H1 (cell line): ENCODE measurements around the gene KIF2C. TPM values are rescaled to one million over a fixed set of nuclear protein-coding genes. Genes with fewer than 3 reads are reported as not detected.

Experiments
- CTCF ChIA-PET: fragments of 300-600 bp; sonication (Branson Sonifier 250); formaldehyde crosslinking; loops from one replicate; lab custom pipeline; 2021; ENCODE audit not compliant: partially characterized antibody; lab: Charles Lee
- POLR2A ChIA-PET: fragments of 300-600 bp; sonication (Branson Sonifier 250); formaldehyde crosslinking; loops from one replicate; lab custom pipeline; 2021; ENCODE audit warnings: inconsistent platforms; ENCODE audit not compliant: partially characterized antibody; lab: Charles Lee
- DNase-seq, 2 experiments: peaks; one replicate each; pipeline versions ENCODE4 v3.0.0 to v3.0.0-alpha.2; 2010 to 2022; ENCODE audit warnings: low spot score in 2 of 2, low read depth in 1 of 2, mixed read lengths in 1 of 2
- FAIRE-seq: peaks from 2 replicates; lab custom pipeline; 2011; peaks lifted over from hg19 to GRCh38; lab: Jason Lieb, UNC
- H2AFZ ChIP-seq: 2 replicates; pipeline ENCODE4 v1.8.1; 2012; ENCODE audit warnings: low read length, inconsistent platforms
- H2AK5ac ChIP-seq: 2 replicates; pipeline ENCODE4 v1.6.1; 2013; ENCODE audit warnings: low read depth, low read length
- H2BK120ac ChIP-seq: replicated peaks from 2 replicates; pipeline ENCODE3; 2013; ENCODE audit warnings: low read depth, low read length, inconsistent platforms
- H2BK12ac ChIP-seq: 2 replicates; pipeline ENCODE4 v1.6.1; 2013; ENCODE audit warnings: low read depth, low read length
- H2BK15ac ChIP-seq: 2 replicates; pipeline ENCODE4 v1.6.1; 2013; ENCODE audit warnings: low read length
- H2BK20ac ChIP-seq: 2 replicates; pipeline ENCODE4 v1.6.1; 2013; ENCODE audit warnings: low read length
- H2BK5ac ChIP-seq: 2 replicates; pipeline ENCODE4 v1.6.1; 2013; ENCODE audit warnings: low read depth, low read length
- H3K14ac ChIP-seq: 2 replicates; pipeline ENCODE4 v1.6.1; 2013; ENCODE audit warnings: inconsistent platforms; ENCODE audit not compliant: insufficient read length
- H3K18ac ChIP-seq: 2 replicates; pipeline ENCODE4 v1.6.1; 2013; ENCODE audit warnings: low read length; ENCODE audit errors: extremely low read depth
- H3K23ac ChIP-seq: 2 replicates; pipeline ENCODE4 v1.6.1; 2013; ENCODE audit warnings: inconsistent platforms; ENCODE audit not compliant: insufficient read length
- H3K23me2 ChIP-seq: 2 replicates; pipeline ENCODE4 v1.6.1; 2013; ENCODE audit warnings: low read depth, low read length
- H3K27ac ChIP-seq: 2 replicates; pipeline ENCODE4 v1.6.1; 2011; ENCODE audit warnings: low read depth, low read length, inconsistent platforms
- H3K27me3 ChIP-seq, 4 experiments: replicated peaks in 1 of 4; 1 replicate in 1 of 4; 2 replicates in 3 of 4; pipeline versions ENCODE4 v1.6.1 to v1.8.1; 2011 to 2013; ENCODE audit warnings: low read length in 3 of 4, mild to moderate bottlenecking in 3 of 4, inconsistent platforms in 2 of 4, mixed read lengths in 2 of 4, moderate library complexity in 1 of 4; ENCODE audit not compliant: control insufficient read depth in 3 of 4, insufficient read depth in 3 of 4; ENCODE audit errors: extremely low read depth in 1 of 4
- H3K36me3 ChIP-seq, 4 experiments: 2 replicates each; pipeline versions ENCODE4 v1.6.1 to v1.8.1; 2011 to 2013; ENCODE audit warnings: mild to moderate bottlenecking in 4 of 4, low read length in 3 of 4, moderate library complexity in 2 of 4, control low read depth in 1 of 4, inconsistent platforms in 1 of 4; ENCODE audit not compliant: insufficient read depth in 4 of 4, control insufficient read depth in 2 of 4
- H3K4ac ChIP-seq: replicated peaks from 2 replicates; pipeline ENCODE3; 2013; ENCODE audit warnings: low read length, low read depth, mixed read lengths, inconsistent platforms; ENCODE audit not compliant: insufficient read length
- H3K4me1 ChIP-seq, 4 experiments: replicated peaks in 1 of 4; 1 replicate in 1 of 4; 2 replicates in 3 of 4; pipeline versions ENCODE4 v1.6.1 to v1.8.1; 2011 to 2013; ENCODE audit warnings: low read length in 3 of 4, inconsistent platforms in 2 of 4, mixed read lengths in 1 of 4; ENCODE audit not compliant: insufficient read depth in 4 of 4, control insufficient read depth in 3 of 4
- H3K4me2 ChIP-seq, 2 experiments: 2 replicates each; pipeline versions ENCODE4 v1.6.1 to v1.8.1; 2011 to 2013; ENCODE audit warnings: low read depth in 2 of 2, low read length in 2 of 2, control low read depth in 1 of 2, inconsistent platforms in 1 of 2, mild to moderate bottlenecking in 1 of 2; ENCODE audit not compliant: insufficient read depth in 1 of 2
- H3K4me3 ChIP-seq, 4 experiments: fragments of 200-600, 300-600 bp in 1 of 4; sonication (generic), shearing (Covaris generic), sonication (Bioruptor Twin) in 1 of 4; 2 replicates each; pipeline versions ENCODE4 v1.5.1 to v1.8.1; 2011 to 2016; ENCODE audit warnings: low read length in 4 of 4, low read depth in 3 of 4, control low read depth in 2 of 4, inconsistent platforms in 2 of 4, mild to moderate bottlenecking in 2 of 4, mixed read lengths in 1 of 4, moderate library complexity in 1 of 4; ENCODE audit not compliant: insufficient read depth in 2 of 4; ENCODE audit errors: extremely low read depth in 1 of 4
- H3K56ac ChIP-seq: replicated peaks from 2 replicates; pipeline ENCODE3; 2013; ENCODE audit warnings: low read depth, mild to moderate bottlenecking, mixed read lengths, low read length, inconsistent platforms; ENCODE audit not compliant: insufficient read length
- H3K79me1 ChIP-seq: 2 replicates; pipeline ENCODE4 v1.6.1; 2013; ENCODE audit warnings: low read depth, low read length, control low read depth
- H3K79me2 ChIP-seq, 2 experiments: 2 replicates each; pipeline versions ENCODE4 v1.6.1 to v1.8.1; 2012 to 2013; ENCODE audit warnings: low read length in 2 of 2, mild to moderate bottlenecking in 2 of 2, inconsistent platforms in 1 of 2; ENCODE audit not compliant: insufficient read depth in 2 of 2, control insufficient read depth in 1 of 2
- H3K9ac ChIP-seq, 4 experiments: replicated peaks in 1 of 4; 1 replicate in 1 of 4; 2 replicates in 3 of 4; pipeline versions ENCODE4 v1.6.1 to v1.8.1; 2011 to 2013; ENCODE audit warnings: low read depth in 3 of 4, low read length in 3 of 4, control low read depth in 2 of 4, mild to moderate bottlenecking in 2 of 4, moderate library complexity in 2 of 4, inconsistent platforms in 1 of 4; ENCODE audit errors: extremely low read depth in 1 of 4
- H3K9me3 ChIP-seq, 2 experiments: 2 replicates each; pipeline versions ENCODE4 v1.6.1 to v1.8.1; 2012 to 2013; ENCODE audit warnings: mild to moderate bottlenecking in 2 of 2, moderate library complexity in 2 of 2, control low read depth in 1 of 2, inconsistent platforms in 1 of 2, low read depth in 1 of 2, low read length in 1 of 2, mixed read lengths in 1 of 2; ENCODE audit not compliant: insufficient read depth in 2 of 2
- H4K20me1 ChIP-seq, 2 experiments: replicated peaks in 1 of 2; 2 replicates each; pipeline versions ENCODE3 to v1.8.1; 2011 to 2013; ENCODE audit warnings: inconsistent platforms in 2 of 2, low read length in 2 of 2, mild to moderate bottlenecking in 1 of 2; ENCODE audit not compliant: insufficient read depth in 2 of 2, control insufficient read depth in 1 of 2
- H4K5ac ChIP-seq: 2 replicates; pipeline ENCODE4 v1.6.1; 2013; ENCODE audit warnings: low read length, low read depth, mixed read lengths, inconsistent platforms; ENCODE audit not compliant: insufficient read length
- H4K8ac ChIP-seq: 2 replicates; pipeline ENCODE4 v1.8.0; 2013; ENCODE audit warnings: mild to moderate bottlenecking, moderate library complexity, low read length, inconsistent platforms; ENCODE audit not compliant: insufficient read depth; ENCODE audit errors: extremely low read depth
- H4K91ac ChIP-seq: replicated peaks from 2 replicates; pipeline ENCODE3; 2013; ENCODE audit warnings: low read length, mixed read lengths, inconsistent platforms; ENCODE audit not compliant: insufficient read length
- EP300 ChIP-seq, 2 experiments: IDR thresholded peaks; 1 replicate in 1 of 2; 2 replicates in 1 of 2; pipeline ENCODE4 v1.6.1; 2011 to 2012; ENCODE audit warnings: low read depth in 2 of 2, low read length in 2 of 2, mild to moderate bottlenecking in 2 of 2, borderline replicate concordance in 1 of 2, inconsistent platforms in 1 of 2, moderate library complexity in 1 of 2
- KDM5A ChIP-seq: fragments of 200-600 bp; IDR thresholded peaks from 2 replicates; pipeline ENCODE4 v1.7.1; 2012; ENCODE audit warnings: mild to moderate bottlenecking, low read length, inconsistent platforms, mixed read lengths
- WGBS, 2 experiments: shearing (Covaris generic) in 1 of 2; methylation state at CpG; one replicate each; pipeline versions ENCODE4 v1.1.6 to v1.1.7; 2013 to 2015; ENCODE audit warnings: low lambda C conversion rate in 2 of 2, mixed read lengths in 2 of 2, inconsistent platforms in 1 of 2, low coverage in 1 of 2, missing lambda C conversion rate in 1 of 2; ENCODE audit not compliant: insufficient replicate concordance in 2 of 2, insufficient coverage in 1 of 2, insufficient read length in 1 of 2; ENCODE audit errors: extremely low coverage in 1 of 2, missing lambda C conversion rate in 1 of 2; 5-methylcytosine and 5-hydroxymethylcytosine counted together
- polyA plus RNA-seq, 7 experiments: library from polyadenylated mRNA; depleted of rRNA in 3 of 7; stranded (reverse) in 5 of 7; unstranded in 2 of 7; fragments of >200 nt in 5 of 7; fragments of 200-250 nt in 2 of 7; gene quantifications; 1 replicate in 5 of 7; 2 replicates in 1 of 7; 4 replicates in 1 of 7; pipeline versions ENCODE4 v1.2.1 to v1.2.3, GENCODE V29; 2011 to 2013; ENCODE audit warnings: missing spikeins in 2 of 7, mixed read lengths in 2 of 7
- total RNA-seq: library from RNA; stranded (reverse); fragmentation: NEBNext Ultra II Directional; extraction: Animal tissue kit (Norgen Biotek cat#: 25700); gene quantifications from 2 replicates; pipeline ENCODE4 v1.2.1, GENCODE V29; 2021

KIF2C gene
- total and polyA plus RNA-seq, 2 of the 8 experiments (the other 6 are each of a cell fraction or from before 2014, with no cell fraction given), result 41.8 to 68.1 TPM

DNA sequence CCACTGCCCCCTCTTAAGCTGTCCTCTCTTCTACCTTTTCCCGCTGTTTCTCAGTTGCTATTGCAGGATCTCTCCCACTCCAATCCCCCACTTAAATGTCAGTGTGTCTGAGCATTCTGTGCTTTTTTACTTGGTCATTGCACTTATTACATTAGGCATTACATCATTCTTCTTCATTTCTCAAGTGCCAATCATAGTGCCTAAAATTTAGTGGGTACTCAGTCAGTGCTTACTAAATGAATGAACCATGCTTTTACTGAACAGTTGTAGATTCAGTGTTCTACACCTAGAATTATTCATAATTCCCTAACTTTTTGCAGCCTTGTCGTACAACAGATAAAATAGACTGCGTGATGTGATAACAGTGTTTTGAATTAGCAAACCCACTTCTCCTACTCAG, 45.7 kb upstream of the KIF2C start:
- Histone ChIP-seq H3K27me3 (no peaks in the 10 kb centered on the region), H3K79me2 (no peaks in the 10 kb centered on the region), H2BK15ac (no peak overlapping the region), H3K4ac (no peak overlapping the region), H4K91ac (no peak overlapping the region), H2BK12ac (no peak overlapping the region), H3K9ac (no peak overlapping the region), H3K14ac (no peak overlapping the region), H3K56ac (no peak overlapping the region), H4K20me1 (no peaks in the 10 kb centered on the region), H4K8ac (no peak overlapping the region), H3K79me1 (no peaks in the 10 kb centered on the region), H2AK5ac (no peak overlapping the region), H3K23ac (no peak overlapping the region), H3K27ac (no peak overlapping the region), H2BK120ac (no peak overlapping the region), H2BK20ac (no peak overlapping the region), H3K4me2 (no peak overlapping the region), H2AFZ (no peak overlapping the region), H3K18ac (no peak overlapping the region), H3K23me2 (no peaks in the 10 kb centered on the region), H4K5ac (no peak overlapping the region), H3K36me3 (no peaks in the 10 kb centered on the region), H3K4me1 (peaks cover 0 to 7% (median 3%) of the 10 kb centered on the region in 4 experiments; a peak in 3 of 7 replicates), H3K9me3 (no peaks in the 10 kb centered on the region), H3K4me3 (no peak overlapping the region), H2BK5ac (no peak overlapping the region)
- POLR2A ChIA-PET, result no interaction called here
- CTCF ChIA-PET, result interaction anchor here (3.4 kb wide), 1 partner anchor 13 kb away, joined by 15 read pairs; no protein-coding TSS in a partner anchor
- FAIRE-seq (no peak), DNase-seq (no peak)
- WGBS, 2 experiments, result 91% methylated on average over 3 of the region's 3 CpGs; no CpG with 5 or more reads in 1 of the 2 experiments
- TF ChIP-seq EP300 (IDR thresholded peaks at IDR 0.05; ENCODE audit: borderline replicate concordance in 1 of 2, low read depth in 2 of 2, low read length in 2 of 2) (no peak), KDM5A (no peak)
